AG04450 (cell line): Measurements from ENCODE around the gene CLCN1. TPM values are rescaled to one million over a fixed set of nuclear protein-coding genes. Genes with fewer than 3 reads are reported as not detected.
A peak's percentile ranks its signal among the peaks of the same experiment; 100 is the strongest.

Source experiments
- CTCF ChIA-PET: fragments of 300-600, 350-600 bp; formaldehyde crosslinking; extraction: SDS; loops from one replicate; lab custom pipeline; 2022; ENCODE audit warnings: antibody characterized with exemption, inconsistent platforms; lab: Charles Lee
- POLR2A ChIA-PET: fragments of 350-600 bp; formaldehyde crosslinking; extraction: SDS; loops from one replicate; lab custom pipeline; 2021; ENCODE audit warnings: antibody characterized with exemption, inconsistent platforms; lab: Yijun Ruan, JAX
- DNase-seq: peaks from one replicate; pipeline ENCODE4 v3.0.0-alpha.2; 2011; ENCODE audit warnings: low read depth, low spot score
- H3K27ac ChIP-seq: one replicate; pipeline ENCODE4 v1.5.1; 2012; ENCODE audit warnings: low read depth, low read length, control low read depth
- H3K27me3 ChIP-seq: one replicate; pipeline ENCODE4 v1.6.0; 2012; ENCODE audit warnings: low read length; ENCODE audit not compliant: control insufficient read depth, insufficient read depth
- H3K4me3 ChIP-seq: 2 replicates; pipeline ENCODE4 v1.5.1; 2011; ENCODE audit warnings: mild to moderate bottlenecking, low read depth, low read length, control low read depth
- H3K9me3 ChIP-seq: 2 replicates; pipeline ENCODE4 v1.5.1; 2012; ENCODE audit warnings: low read length; ENCODE audit not compliant: control insufficient read depth, insufficient read depth
- polyA plus RNA-seq: library from polyadenylated mRNA; depleted of rRNA; stranded (reverse); fragments of >200 nt; gene quantifications from 2 replicates; pipeline ENCODE4 v1.2.3, GENCODE V29; 2011
- TF ChIP-seq, protein P1 (sequence below): IDR thresholded peaks from 2 replicates; pipeline ENCODE4 v1.5.1; 2011; ENCODE audit warnings: low read depth, low read length, control low read depth, inconsistent platforms

Gene CLCN1
- polyA plus RNA-seq, 1 experiment = not detected

DNA sequence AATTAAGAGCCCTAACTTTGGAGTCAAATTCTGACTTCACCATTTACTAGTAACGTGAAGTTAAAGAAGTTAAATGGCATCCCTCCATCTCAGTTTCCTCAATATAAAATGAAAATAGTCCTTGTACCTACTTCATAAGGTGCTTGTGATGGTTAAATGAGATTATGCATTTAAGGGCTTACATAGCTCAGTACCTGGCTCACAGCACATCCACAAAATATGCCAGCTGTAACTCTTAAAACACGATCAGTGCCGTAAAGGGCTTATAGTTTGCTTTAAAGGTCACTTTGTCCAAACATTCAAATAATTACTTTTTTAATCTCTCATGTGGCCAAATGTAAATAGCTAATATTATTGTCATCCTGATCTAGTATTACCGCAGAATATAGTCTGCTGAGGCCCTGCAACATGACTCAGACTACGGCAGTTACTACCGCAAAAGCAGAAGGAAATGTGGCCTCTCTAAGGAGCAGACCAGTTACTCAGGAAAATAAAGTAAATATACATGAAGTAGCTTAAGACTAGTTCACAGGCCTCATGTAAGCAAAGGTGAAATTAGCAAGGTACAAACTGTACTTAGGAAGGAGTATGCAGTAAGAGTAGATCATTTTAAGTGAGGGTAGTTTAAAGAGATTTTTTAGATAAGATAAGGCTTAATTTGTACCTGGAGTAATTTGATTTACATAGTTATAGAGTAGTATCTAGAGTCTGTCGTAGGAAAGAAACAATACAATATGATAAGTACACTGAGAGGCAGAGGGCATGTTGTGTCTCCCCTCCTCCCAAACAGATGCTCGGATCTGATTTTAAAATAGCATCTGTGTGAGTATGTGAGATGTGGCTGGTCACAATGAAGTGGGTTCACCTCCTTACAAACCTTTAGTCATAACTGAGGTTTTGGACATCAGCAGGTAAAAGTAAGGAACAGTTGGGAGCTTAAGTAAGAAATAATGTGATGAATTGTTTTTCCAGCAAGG, 14.7 kb upstream of the CLCN1 start:
- TF ChIP-seq, protein P1, sequence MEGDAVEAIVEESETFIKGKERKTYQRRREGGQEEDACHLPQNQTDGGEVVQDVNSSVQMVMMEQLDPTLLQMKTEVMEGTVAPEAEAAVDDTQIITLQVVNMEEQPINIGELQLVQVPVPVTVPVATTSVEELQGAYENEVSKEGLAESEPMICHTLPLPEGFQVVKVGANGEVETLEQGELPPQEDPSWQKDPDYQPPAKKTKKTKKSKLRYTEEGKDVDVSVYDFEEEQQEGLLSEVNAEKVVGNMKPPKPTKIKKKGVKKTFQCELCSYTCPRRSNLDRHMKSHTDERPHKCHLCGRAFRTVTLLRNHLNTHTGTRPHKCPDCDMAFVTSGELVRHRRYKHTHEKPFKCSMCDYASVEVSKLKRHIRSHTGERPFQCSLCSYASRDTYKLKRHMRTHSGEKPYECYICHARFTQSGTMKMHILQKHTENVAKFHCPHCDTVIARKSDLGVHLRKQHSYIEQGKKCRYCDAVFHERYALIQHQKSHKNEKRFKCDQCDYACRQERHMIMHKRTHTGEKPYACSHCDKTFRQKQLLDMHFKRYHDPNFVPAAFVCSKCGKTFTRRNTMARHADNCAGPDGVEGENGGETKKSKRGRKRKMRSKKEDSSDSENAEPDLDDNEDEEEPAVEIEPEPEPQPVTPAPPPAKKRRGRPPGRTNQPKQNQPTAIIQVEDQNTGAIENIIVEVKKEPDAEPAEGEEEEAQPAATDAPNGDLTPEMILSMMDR = no peak
- Histone ChIP-seq H3K27me3 (no peaks in the 10 kb centered on the region), H3K4me3 (no peak overlapping the region), H3K27ac (no peak overlapping the region), H3K9me3 (no peaks in the 10 kb centered on the region)
- CTCF ChIA-PET = interaction anchor here (0.9 to 2.5 kb wide), 5 partner anchors 13 to 79 kb away, joined by 3 to 19 read pairs (median 5); partner anchors contain the start of gene CASP2
- peak; percentile 51 for DNase-seq
- POLR2A ChIA-PET = interaction anchor here (0.8 to 1.2 kb wide), 4 partner anchors 30 to 107 kb away, joined by 3 to 4 read pairs (median 4); no protein-coding TSS in a partner anchor

DNA sequence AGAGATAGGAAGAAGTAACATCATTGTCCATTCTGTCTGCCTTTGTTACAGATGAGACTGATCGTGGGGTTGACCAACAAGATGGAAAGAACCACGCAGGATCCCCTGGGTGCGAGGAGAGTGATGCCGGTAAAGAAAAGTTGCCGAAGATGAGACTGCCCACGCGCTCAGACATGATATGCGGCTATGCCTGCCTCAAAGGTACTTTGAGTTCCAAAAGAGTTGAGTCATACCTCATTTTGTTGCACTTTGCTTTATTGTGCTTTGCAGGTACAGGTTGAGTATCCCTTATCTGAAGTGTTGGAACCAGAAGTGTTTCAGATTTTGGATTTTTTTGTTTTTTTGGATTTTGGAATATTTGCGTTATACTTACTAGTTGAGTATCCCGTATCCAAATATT, 12.2 kb upstream of the CLCN1 start:
- no peak for DNase-seq
- TF ChIP-seq, protein P1 = no peak
- ChIA-PET CTCF (interaction anchor here (0.6 to 1.0 kb wide), 2 partner anchors 12 to 63 kb away, joined by 3 read pairs; partner anchors contain the start of gene CLCN1), POLR2A (no interaction called here)
- H3K4me3 ChIP-seq = no peak overlapping the region
- no peaks in the 10 kb centered on the region for H3K9me3 ChIP-seq
- no peak overlapping the region for H3K27ac ChIP-seq
- H3K27me3 ChIP-seq = no peaks in the 10 kb centered on the region

DNA sequence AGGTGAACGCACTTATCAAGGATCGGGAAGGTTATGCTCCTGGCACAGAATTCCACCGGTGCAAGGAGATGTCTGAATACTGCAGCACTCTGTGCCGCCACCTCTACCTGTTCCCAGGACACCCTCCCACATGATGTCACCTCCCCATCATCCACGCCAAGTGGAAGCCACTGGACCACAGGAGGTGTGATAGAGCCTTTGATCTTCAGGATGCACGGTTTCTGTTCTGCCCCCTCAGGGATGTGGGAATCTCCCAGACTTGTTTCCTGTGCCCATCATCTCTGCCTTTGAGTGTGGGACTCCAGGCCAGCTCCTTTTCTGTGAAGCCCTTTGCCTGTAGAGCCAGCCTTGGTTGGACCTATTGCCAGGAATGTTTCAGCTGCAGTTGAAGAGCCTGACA, 11.0 kb upstream of the CLCN1 start:
- H3K4me3 ChIP-seq = no peak overlapping the region
- H3K9me3 ChIP-seq = no peaks in the 10 kb centered on the region
- TF ChIP-seq, protein P1 = no peak
- H3K27me3 ChIP-seq = no peaks in the 10 kb centered on the region
- no peak overlapping the region for H3K27ac ChIP-seq
- CTCF ChIA-PET = interaction anchor here (0.6 to 2.7 kb wide), 3 partner anchors 9 to 90 kb away, joined by 3 to 24 read pairs (median 14); no protein-coding TSS in a partner anchor
- DNase-seq = no peak
- POLR2A ChIA-PET = interaction anchor here (0.6 kb wide), 1 partner anchor 17 kb away, joined by 3 read pairs; the partner anchor contains the start of gene CASP2

DNA sequence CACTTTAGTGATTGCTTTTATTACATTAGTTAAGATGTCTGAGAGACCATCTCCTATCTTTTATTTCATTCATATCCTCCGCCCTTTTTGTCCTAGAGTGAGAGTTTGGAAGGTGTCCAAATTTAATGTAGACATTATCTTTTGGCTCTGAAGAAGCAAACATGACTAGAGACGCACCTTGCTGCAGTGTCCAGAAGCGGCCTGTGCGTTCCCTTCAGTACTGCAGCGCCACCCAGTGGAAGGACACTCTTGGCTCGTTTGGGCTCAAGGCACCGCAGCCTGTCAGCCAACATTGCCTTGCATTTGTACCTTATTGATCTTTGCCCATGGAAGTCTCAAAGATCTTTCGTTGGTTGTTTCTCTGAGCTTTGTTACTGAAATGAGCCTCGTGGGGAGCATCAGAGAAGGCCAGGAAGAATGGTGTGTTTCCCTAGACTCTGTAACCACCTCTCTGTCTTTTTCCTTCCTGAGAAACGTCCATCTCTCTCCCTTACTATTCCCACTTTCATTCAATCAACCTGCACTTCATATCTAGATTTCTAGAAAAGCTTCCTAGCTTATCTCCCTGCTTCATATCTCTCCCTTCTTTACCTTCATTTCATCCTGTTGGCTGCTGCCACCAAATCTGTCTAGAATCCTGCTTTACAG, 10.4 kb upstream of the CLCN1 start:
- Histone ChIP-seq H3K27me3 (no peaks in the 10 kb centered on the region), H3K27ac (no peak overlapping the region), H3K9me3 (no peaks in the 10 kb centered on the region), H3K4me3 (no peak overlapping the region)
- TF ChIP-seq, protein P1 = peak; percentile 63
- ChIA-PET CTCF (interaction anchor here (0.7 to 2.7 kb wide), 4 partner anchors 9 to 65 kb away, joined by 3 to 24 read pairs (median 9); no protein-coding TSS in a partner anchor), POLR2A (interaction anchor here (0.6 kb wide), 1 partner anchor 12 kb away, joined by 3 read pairs; no protein-coding TSS in a partner anchor)
- DNase-seq = no peak
